PFSK-1 (cell line): ENCODE data around the gene HECTD4.

ENCODE experiments used
- FOXP2 ChIP-seq: optimal IDR thresholded peaks from 2 replicates; pipeline ENCODE3; 2011; ENCODE audit warnings: borderline replicate concordance, control low read depth, inconsistent platforms; ENCODE audit not compliant: insufficient read depth; ENCODE audit errors: extremely low read length, extremely low read depth
- POLR2AphosphoS5 ChIP-seq: IDR thresholded peaks from 2 replicates; pipeline ENCODE4 v1.6.1; 2012; ENCODE audit warnings: low read depth, mild to moderate bottlenecking, control low read depth, low read length, moderate library complexity
- SIN3A ChIP-seq: IDR thresholded peaks from 2 replicates; pipeline ENCODE4 v1.6.1; 2012; ENCODE audit warnings: mild to moderate bottlenecking, low read length, moderate library complexity, borderline replicate concordance; ENCODE audit not compliant: insufficient read depth
- TAF1 ChIP-seq: IDR thresholded peaks from 2 replicates; pipeline ENCODE4 v1.6.1; 2012; ENCODE audit warnings: low read length, control low read depth, borderline replicate concordance; ENCODE audit not compliant: insufficient read depth
- TF ChIP-seq, protein P1 (sequence below), 2 experiments: IDR thresholded peaks; 2 replicates each; pipeline versions ENCODE4 v1.6.1 to v1.8.0; 2011 to 2012; ENCODE audit warnings: low read depth in 2 of 2, low read length in 2 of 2, control low read depth in 1 of 2, inconsistent platforms in 1 of 2, mild to moderate bottlenecking in 1 of 2, moderate library complexity in 1 of 2; ENCODE audit not compliant: insufficient read depth in 1 of 2

HECTD4 gene

DNA sequence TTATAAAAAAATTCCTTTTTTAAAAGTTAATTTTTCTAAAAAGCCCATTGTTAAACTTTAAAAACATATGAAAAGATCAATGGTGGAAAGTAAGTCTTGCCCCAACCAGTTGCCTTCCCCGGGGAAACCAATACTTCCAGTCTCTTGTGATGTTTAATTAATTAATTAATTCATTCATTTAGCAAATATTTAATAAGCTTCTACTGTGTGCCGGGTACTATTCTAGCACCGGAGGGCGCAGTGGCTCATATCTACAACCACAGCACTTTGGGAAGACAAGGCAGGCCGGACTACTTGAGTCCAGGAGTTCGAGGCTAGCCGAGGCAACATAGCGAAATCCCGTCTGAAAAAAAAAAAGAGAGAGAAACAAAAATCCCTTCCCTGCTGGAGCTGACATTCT, 87.4 kb downstream of the HECTD4 start:
- TF ChIP-seq, protein P1, sequence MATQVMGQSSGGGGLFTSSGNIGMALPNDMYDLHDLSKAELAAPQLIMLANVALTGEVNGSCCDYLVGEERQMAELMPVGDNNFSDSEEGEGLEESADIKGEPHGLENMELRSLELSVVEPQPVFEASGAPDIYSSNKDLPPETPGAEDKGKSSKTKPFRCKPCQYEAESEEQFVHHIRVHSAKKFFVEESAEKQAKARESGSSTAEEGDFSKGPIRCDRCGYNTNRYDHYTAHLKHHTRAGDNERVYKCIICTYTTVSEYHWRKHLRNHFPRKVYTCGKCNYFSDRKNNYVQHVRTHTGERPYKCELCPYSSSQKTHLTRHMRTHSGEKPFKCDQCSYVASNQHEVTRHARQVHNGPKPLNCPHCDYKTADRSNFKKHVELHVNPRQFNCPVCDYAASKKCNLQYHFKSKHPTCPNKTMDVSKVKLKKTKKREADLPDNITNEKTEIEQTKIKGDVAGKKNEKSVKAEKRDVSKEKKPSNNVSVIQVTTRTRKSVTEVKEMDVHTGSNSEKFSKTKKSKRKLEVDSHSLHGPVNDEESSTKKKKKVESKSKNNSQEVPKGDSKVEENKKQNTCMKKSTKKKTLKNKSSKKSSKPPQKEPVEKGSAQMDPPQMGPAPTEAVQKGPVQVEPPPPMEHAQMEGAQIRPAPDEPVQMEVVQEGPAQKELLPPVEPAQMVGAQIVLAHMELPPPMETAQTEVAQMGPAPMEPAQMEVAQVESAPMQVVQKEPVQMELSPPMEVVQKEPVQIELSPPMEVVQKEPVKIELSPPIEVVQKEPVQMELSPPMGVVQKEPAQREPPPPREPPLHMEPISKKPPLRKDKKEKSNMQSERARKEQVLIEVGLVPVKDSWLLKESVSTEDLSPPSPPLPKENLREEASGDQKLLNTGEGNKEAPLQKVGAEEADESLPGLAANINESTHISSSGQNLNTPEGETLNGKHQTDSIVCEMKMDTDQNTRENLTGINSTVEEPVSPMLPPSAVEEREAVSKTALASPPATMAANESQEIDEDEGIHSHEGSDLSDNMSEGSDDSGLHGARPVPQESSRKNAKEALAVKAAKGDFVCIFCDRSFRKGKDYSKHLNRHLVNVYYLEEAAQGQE (IDR thresholded peaks at IDR 0.05; ENCODE audit: insufficient read depth in 1 of 2, low read depth in 2 of 2, low read length in 2 of 2) = no peak
- no peak for TF ChIP-seq SIN3A
- no peak for TF ChIP-seq POLR2AphosphoS5
- TF ChIP-seq FOXP2 = no peak
- no peak for TF ChIP-seq TAF1

DNA sequence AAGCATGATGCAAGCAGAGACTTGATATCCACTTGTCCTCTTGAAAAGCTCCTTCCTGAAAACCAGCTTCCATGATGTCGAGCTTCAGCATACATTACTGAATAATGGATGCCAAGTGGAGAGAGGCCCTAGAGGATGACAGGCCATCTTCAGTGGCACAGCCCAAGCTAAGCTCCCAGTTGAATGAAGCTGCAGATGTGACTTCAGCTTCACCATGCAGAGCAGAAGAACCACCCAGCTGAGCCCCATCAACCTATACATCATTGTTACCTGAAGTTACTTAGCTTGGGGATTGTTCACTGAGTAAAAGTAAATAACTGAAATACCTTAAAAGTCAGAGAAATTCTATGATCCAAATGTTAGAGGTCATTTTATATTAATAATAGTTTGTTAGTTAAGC, 93.6 kb downstream of the HECTD4 start:
- TF ChIP-seq, protein P1 (IDR thresholded peaks at IDR 0.05; ENCODE audit: insufficient read depth in 1 of 2, low read depth in 2 of 2, low read length in 2 of 2) = no peak
- TF ChIP-seq SIN3A = no peak
- no peak for TF ChIP-seq POLR2AphosphoS5
- no peak for TF ChIP-seq TAF1
- no peak for TF ChIP-seq FOXP2

DNA sequence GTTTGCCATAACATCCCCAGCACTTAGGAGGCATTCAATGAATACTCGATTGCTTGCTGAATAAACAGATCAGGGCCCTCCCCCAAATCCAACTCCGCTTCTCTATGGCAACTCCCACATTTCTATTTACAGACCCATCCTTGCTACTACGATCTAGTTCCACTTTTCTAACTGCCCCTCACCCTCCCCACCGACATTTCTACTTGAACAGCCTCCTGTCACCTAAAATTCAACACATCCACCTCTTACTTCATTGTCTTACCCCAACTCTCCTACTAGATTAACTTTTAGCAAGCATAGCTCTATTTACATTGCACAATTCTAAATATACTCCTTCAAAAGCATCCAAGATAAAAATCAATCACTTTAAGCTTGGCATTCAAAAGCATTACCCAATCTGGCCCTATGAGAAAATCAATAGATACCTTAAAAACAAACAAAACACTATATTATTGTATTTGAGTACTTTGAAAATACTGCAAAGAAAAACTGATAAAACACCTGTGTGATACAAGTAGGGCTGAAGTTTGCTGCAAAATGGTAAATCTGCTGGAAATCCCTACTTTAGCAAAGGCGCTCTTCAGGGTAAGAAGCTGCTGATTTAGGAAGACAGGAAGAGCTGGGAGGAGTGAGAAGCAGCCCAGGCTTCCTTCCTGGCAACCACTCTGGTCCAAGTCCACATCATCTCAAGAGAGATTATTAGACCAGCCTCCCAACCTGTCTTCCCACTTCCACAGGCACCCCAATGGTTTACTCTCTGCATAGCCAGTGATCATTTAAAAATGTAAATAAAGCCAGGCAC, 96.4 kb downstream of the HECTD4 start:
- TF ChIP-seq SIN3A (no peak), POLR2AphosphoS5 (no peak), TAF1 (no peak), FOXP2 (no peak)
- TF ChIP-seq, protein P1 (IDR thresholded peaks at IDR 0.05; ENCODE audit: insufficient read depth in 1 of 2, low read depth in 2 of 2, low read length in 2 of 2) = no peak

DNA sequence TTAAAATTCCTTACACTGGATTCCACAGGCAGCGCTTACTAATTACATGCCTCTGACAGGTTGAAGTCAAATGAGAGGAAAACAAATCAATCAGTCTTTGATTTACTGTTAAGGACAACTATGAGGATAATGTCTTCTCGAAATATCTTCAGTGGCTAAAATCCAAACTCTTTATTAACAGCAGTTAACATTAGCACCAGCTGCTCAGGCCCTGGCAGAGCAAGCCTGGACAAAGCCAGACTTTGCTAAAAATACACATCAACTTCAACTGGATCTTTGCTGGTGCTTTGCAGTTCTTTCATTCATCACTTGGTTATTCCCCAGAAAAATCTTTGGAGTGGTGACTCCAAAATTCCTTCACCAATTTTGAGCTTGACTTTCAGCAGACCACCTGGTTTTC, 98.7 kb downstream of the HECTD4 start:
- TF ChIP-seq TAF1 (no peak), FOXP2 (no peak), SIN3A (no peak), POLR2AphosphoS5 (no peak)
- TF ChIP-seq, protein P1 (IDR thresholded peaks at IDR 0.05; ENCODE audit: insufficient read depth in 1 of 2, low read depth in 2 of 2, low read length in 2 of 2) = no peak
